PC-3 (cell line): ENCODE data around the gene TMC1. TPM values are rescaled to one million over a fixed set of nuclear protein-coding genes. Genes with fewer than 3 reads are reported as not detected.

Source experiments
- ATAC-seq: fragments of 200-7000 bp; cut with Tn5 transposase; 2 replicates; pipeline ENCODE4 v1.9.1; 2020; ENCODE audit warnings: mild to moderate bottlenecking, moderate library complexity
- BruUV-seq: library from RNA; stranded (reverse); fragments of 400-500 nt; replicated peaks from 2 replicates; lab custom pipeline; 2021; lab: Mats Ljungman, UMichigan
- CTCF ChIA-PET: fragments of 300-600 bp; sonication (Branson Sonifier 250); formaldehyde crosslinking; loops from one replicate; lab custom pipeline; 2022; ENCODE audit warnings: antibody characterized with exemption; lab: Charles Lee
- POLR2A ChIA-PET: fragments of 300-600 bp; sonication (Branson Sonifier 250); formaldehyde crosslinking; loops from one replicate; lab custom pipeline; 2022; ENCODE audit warnings: antibody characterized with exemption; ENCODE audit not compliant: unreplicated experiment; lab: Charles Lee
- DNase-seq: peaks from one replicate; pipeline ENCODE4 v3.0.0-alpha.2; 2015
- H2AFZ ChIP-seq: fragments of 300-600 bp; sonication (generic); 2 replicates; pipeline ENCODE4 v1.6.0; 2016; ENCODE audit warnings: antibody characterized with exemption, low read length
- H3F3A ChIP-seq: fragments of 300-600 bp; sonication (generic); one replicate; pipeline ENCODE4 v1.6.0; 2017; ENCODE audit warnings: antibody characterized with exemption, low read length, control low read depth, mild to moderate bottlenecking; ENCODE audit not compliant: unreplicated experiment
- H3K27ac ChIP-seq: fragments of 300-600 bp; sonication (generic); 2 replicates; pipeline ENCODE4 v1.5.1; 2016; ENCODE audit warnings: mild to moderate bottlenecking, low read length
- H3K27me3 ChIP-seq: fragments of 300-600 bp; sonication (generic); 2 replicates; pipeline ENCODE4 v1.6.1; 2016; ENCODE audit warnings: low read length, mixed read lengths
- H3K36me3 ChIP-seq: fragments of 300-600 bp; sonication (generic); 2 replicates; pipeline ENCODE4 v1.6.1; 2016; ENCODE audit warnings: low read depth, mixed run types, low read length, mixed read lengths
- H3K4me1 ChIP-seq: fragments of 300-600 bp; sonication (generic); 2 replicates; pipeline ENCODE4 v1.5.1; 2016; ENCODE audit warnings: low read length; ENCODE audit not compliant: insufficient read depth
- H3K4me2 ChIP-seq: fragments of 300-600 bp; sonication (generic); 2 replicates; pipeline ENCODE4 v1.6.0; 2016; ENCODE audit warnings: low read length
- H3K4me3 ChIP-seq: fragments of 300-600 bp; sonication (generic); 2 replicates; pipeline ENCODE4 v1.5.1; 2016; ENCODE audit warnings: mild to moderate bottlenecking, low read length, mixed read lengths
- H3K79me2 ChIP-seq: fragments of 300-600 bp; sonication (generic); 2 replicates; pipeline ENCODE4 v1.6.1; 2017; ENCODE audit warnings: low read length, mixed read lengths
- H3K9ac ChIP-seq: fragments of 300-600 bp; sonication (generic); 2 replicates; pipeline ENCODE4 v1.6.0; 2016; ENCODE audit warnings: mild to moderate bottlenecking, low read length
- H3K9me2 ChIP-seq: fragments of 300-600 bp; sonication (generic); replicated peaks from 2 replicates; pipeline ENCODE4 v1.6.1; 2016; ENCODE audit warnings: mixed run types, low read length, mixed read lengths
- H3K9me3 ChIP-seq: fragments of 300-600 bp; sonication (generic); 2 replicates; pipeline ENCODE4 v1.6.1; 2016; ENCODE audit warnings: low read length, mixed read lengths
- H4K20me1 ChIP-seq: fragments of 300-600 bp; sonication (generic); 2 replicates; pipeline ENCODE4 v1.6.1; 2016; ENCODE audit warnings: low read length, mixed read lengths
- CTCF ChIP-seq: fragments of 300-600 bp; sonication (generic); conservative IDR thresholded peaks from 2 replicates; pipeline ENCODE4 v1.5.1; 2017; ENCODE audit warnings: antibody characterized with exemption, low read depth, mild to moderate bottlenecking, low read length
- EZH2 ChIP-seq: fragments of 300-600 bp; sonication (generic); IDR thresholded peaks from one replicate; pipeline ENCODE4 v1.6.1; 2017; ENCODE audit warnings: antibody characterized with exemption, mild to moderate bottlenecking, low read length; ENCODE audit not compliant: unreplicated experiment
- EZH2phosphoT487 ChIP-seq: fragments of 300-600 bp; sonication (generic); IDR thresholded peaks from 2 replicates; pipeline ENCODE4 v1.6.1; 2018; ENCODE audit warnings: mild to moderate bottlenecking, antibody characterized with exemption, low read length, borderline replicate concordance
- intact Hi-C: fragments of 100-400 bp; cut with micrococcal nuclease; formaldehyde crosslinking; loops from 2 replicates; pipeline ENCODE4 v1.9.0; 2023
- total RNA-seq: library from RNA; depleted of rRNA; stranded (reverse); fragments of >200 nt; gene quantifications from 2 replicates; pipeline ENCODE4 v1.2.3, GENCODE V29; 2014

Gene TMC1
- total RNA-seq, 1 experiment from 2014 or later: 0.15 TPM

- H3F3A ChIP-seq: no peaks in the 10 kb centered on the region
- no peaks in the 10 kb centered on the region for H3K9me3 ChIP-seq
- H4K20me1 ChIP-seq: no peaks in the 10 kb centered on the region
- no peaks in the 10 kb centered on the region for H3K9me2 ChIP-seq
- H3K27me3 ChIP-seq: no peaks in the 10 kb centered on the region
- intact Hi-C loops: no loop called here
- no peak overlapping the region for H3K4me2 ChIP-seq
- no peak overlapping the region for H3K4me3 ChIP-seq
- H3K79me2 ChIP-seq: no peaks in the 10 kb centered on the region
- ATAC-seq (no peak), DNase-seq (peak; percentile 5)
- TF ChIP-seq EZH2phosphoT487 (no peak), CTCF (peak; percentile 34; the same call in 1 of the 2 replicates), EZH2 (no peak)
- BruUV-seq: no TSS peak
- H3K36me3 ChIP-seq: no peaks in the 10 kb centered on the region
- H3K4me1 ChIP-seq: no peaks in the 10 kb centered on the region
- ChIA-PET POLR2A (no interaction called here), CTCF (interaction anchor here (0.6 kb wide), 1 partner anchor 14 kb away, joined by 4 read pairs; no protein-coding TSS in a partner anchor)
- no peak overlapping the region for H3K27ac ChIP-seq
- H2AFZ ChIP-seq: no peak overlapping the region
- no peak overlapping the region for H3K9ac ChIP-seq
These were observed 78.6 kb downstream of the TMC1 start for GRCh38 chr9:72599874-72600534.

GRCh38 chr9:72600671-72601070, 79.3 kb downstream of the TMC1 start:
- Histone ChIP-seq H3K9me3 (no peaks in the 10 kb centered on the region), H3F3A (no peaks in the 10 kb centered on the region), H3K27ac (no peak overlapping the region), H2AFZ (no peak overlapping the region), H3K4me3 (no peak overlapping the region), H4K20me1 (no peaks in the 10 kb centered on the region), H3K79me2 (no peaks in the 10 kb centered on the region), H3K27me3 (no peaks in the 10 kb centered on the region), H3K36me3 (no peaks in the 10 kb centered on the region), H3K9me2 (no peaks in the 10 kb centered on the region), H3K9ac (no peak overlapping the region), H3K4me1 (no peaks in the 10 kb centered on the region), H3K4me2 (no peak overlapping the region)
- intact Hi-C loops: no loop called here
- CTCF ChIA-PET: interaction anchor here (0.6 kb wide), 1 partner anchor 285 kb away, joined by 3 read pairs; no protein-coding TSS in a partner anchor
- no TSS peak for BruUV-seq
- POLR2A ChIA-PET: no interaction called here
- DNase-seq (no peak), ATAC-seq (no peak)
- TF ChIP-seq EZH2 (no peak), EZH2phosphoT487 (no peak), CTCF (no peak)

GRCh38 chr9:72601615-72602014, 80.2 kb downstream of the TMC1 start:
- TF ChIP-seq EZH2phosphoT487: no peak
- TF ChIP-seq CTCF: no peak
- no peak for TF ChIP-seq EZH2
- ChIA-PET POLR2A (no interaction called here), CTCF (no interaction called here)
- Histone ChIP-seq H3K27ac (no peak overlapping the region), H3K36me3 (no peaks in the 10 kb centered on the region), H3K4me1 (no peaks in the 10 kb centered on the region), H3K4me2 (no peak overlapping the region), H3K9me3 (no peaks in the 10 kb centered on the region), H4K20me1 (no peaks in the 10 kb centered on the region), H3K9ac (no peak overlapping the region), H3K9me2 (no peaks in the 10 kb centered on the region), H3K79me2 (no peaks in the 10 kb centered on the region), H3F3A (no peaks in the 10 kb centered on the region), H3K4me3 (no peak overlapping the region), H3K27me3 (no peaks in the 10 kb centered on the region), H2AFZ (no peak overlapping the region)
- DNase-seq (no peak), ATAC-seq (no peak)
- no TSS peak for BruUV-seq
- intact Hi-C loops: no loop called here
